ENCODE data around the gene ADGRD1. TPM values are rescaled to one million over a fixed set of nuclear protein-coding genes. Genes with fewer than 3 reads are reported as not detected.

Gene ADGRD1
- total and polyA plus RNA-seq, 8 donors, result 1.4 to 7.3 (median 5.2) TPM

- H3K4me3 ChIP-seq, result no peak overlapping the region
- WGBS, 2 donors, result 88 to 92% methylated on average over 30 of the region's 30 CpGs
- H3K36me3 ChIP-seq, result no peaks in the 10 kb centered on the region
- no peak for ATAC-seq
- no peaks in the 10 kb centered on the region for H3K27me3 ChIP-seq
- H3K27ac ChIP-seq, result no peak overlapping the region
- no peak for TF ChIP-seq CTCF (IDR thresholded peaks at IDR 0.05)
- intact Hi-C loops (cut with DNase I), result loop anchor here in 1 of 3 donors (10.0 kb wide), 1 partner anchor 206 kb away; no protein-coding TSS in a partner anchor
- no peak for FAIRE-seq
- DNase-seq, result no peak
- no peaks in the 10 kb centered on the region for H3K4me1 ChIP-seq
- H3K9me3 ChIP-seq, result no peaks in the 10 kb centered on the region
These were observed 176.7 kb downstream of the ADGRD1 start for GRCh38 chr12:131130311-131130911.

- no peak for FAIRE-seq
- no peak for DNase-seq
- Histone ChIP-seq H3K27ac (no peak overlapping the region), H3K36me3 (no peaks in the 10 kb centered on the region), H3K9me3 (no peaks in the 10 kb centered on the region), H3K4me3 (no peak overlapping the region), H3K27me3 (no peaks in the 10 kb centered on the region), H3K4me1 (no peaks in the 10 kb centered on the region)
- intact Hi-C loops (cut with DNase I), result loop anchor here in 1 of 3 donors (10.0 kb wide), 1 partner anchor 206 kb away; no protein-coding TSS in a partner anchor
- 90 to 91% methylated on average over 17 to 20 of the region's 20 CpGs for WGBS, 2 donors
- TF ChIP-seq CTCF (IDR thresholded peaks at IDR 0.05), result no peak
- no peak for ATAC-seq
These were observed 177.5 kb downstream of the ADGRD1 start for GRCh38 chr12:131131077-131131807.

- FAIRE-seq, result no peak
- TF ChIP-seq CTCF (IDR thresholded peaks at IDR 0.05), result no peak
These were observed 178.1 kb downstream of the ADGRD1 start for GRCh38 chr12:131131808-131132117.

GRCh38 chr12:131132118-131132892 is 178.6 kb downstream of the ADGRD1 start:
- Histone ChIP-seq H3K9me3 (no peaks in the 10 kb centered on the region), H3K36me3 (no peaks in the 10 kb centered on the region), H3K27ac (no peak overlapping the region), H3K27me3 (no peaks in the 10 kb centered on the region), H3K4me3 (no peak overlapping the region), H3K4me1 (no peaks in the 10 kb centered on the region)
- DNase-seq, result peak in 4 of 6 donors; percentile 21 to 88 (median 64)
- intact Hi-C loops (cut with DNase I), result loop anchor here in 1 of 3 donors (10.0 kb wide), 1 partner anchor 208 kb away; no protein-coding TSS in a partner anchor
- FAIRE-seq, result no peak
- peak; percentile 50 to 78 (median 72) for ATAC-seq
- peak; percentile 51 to 65 (median 64) for TF ChIP-seq CTCF (IDR thresholded peaks at IDR 0.05)
- 45 to 48% methylated on average over 29 of the region's 29 CpGs for WGBS, 2 donors

More at GRCh38 chr12:131131808-131132117, 178.1 kb downstream of the ADGRD1 start:
- Histone ChIP-seq H3K27me3 (no peaks in the 10 kb centered on the region), H3K4me1 (no peaks in the 10 kb centered on the region), H3K36me3 (no peaks in the 10 kb centered on the region), H3K27ac (no peak overlapping the region), H3K4me3 (no peak overlapping the region), H3K9me3 (no peaks in the 10 kb centered on the region)
- ATAC-seq, result no peak
- WGBS, 2 donors, result 75 to 88% methylated on average over 10 of the region's 10 CpGs
- intact Hi-C loops (cut with DNase I), result loop anchor here in 1 of 3 donors (10.0 kb wide), 1 partner anchor 207 kb away; no protein-coding TSS in a partner anchor
- DNase-seq, result no peak

Measured in pancreas (tissue), 10 donors.